Measurements from ENCODE around the gene GON4L.
"Not testable (repeated sequence)": the region's sequence is repeated elsewhere in the genome, so short reads cannot be mapped to it uniquely, and the experiment has no call there.

The GON4L gene

DNA sequence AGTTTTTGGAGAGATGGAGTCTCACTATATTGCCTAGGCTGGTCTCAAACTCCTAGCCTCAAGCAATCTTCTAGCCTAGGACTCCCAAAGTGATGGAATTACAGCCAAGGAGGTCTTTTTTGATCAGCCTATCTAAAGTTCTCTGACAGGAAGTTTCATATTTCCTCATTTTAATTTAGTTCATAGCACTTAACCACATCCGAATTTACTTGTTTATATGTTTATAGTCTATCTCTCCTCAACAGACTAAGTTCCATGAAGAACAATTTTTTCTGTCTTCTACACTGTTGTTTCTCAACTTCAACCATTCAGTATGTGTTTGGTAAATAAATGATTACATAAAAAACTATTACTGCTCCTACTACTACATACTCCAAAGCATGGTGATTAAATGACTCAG lies 47.9 kb downstream of the GON4L start:
- DNase-seq, result no peak

DNA sequence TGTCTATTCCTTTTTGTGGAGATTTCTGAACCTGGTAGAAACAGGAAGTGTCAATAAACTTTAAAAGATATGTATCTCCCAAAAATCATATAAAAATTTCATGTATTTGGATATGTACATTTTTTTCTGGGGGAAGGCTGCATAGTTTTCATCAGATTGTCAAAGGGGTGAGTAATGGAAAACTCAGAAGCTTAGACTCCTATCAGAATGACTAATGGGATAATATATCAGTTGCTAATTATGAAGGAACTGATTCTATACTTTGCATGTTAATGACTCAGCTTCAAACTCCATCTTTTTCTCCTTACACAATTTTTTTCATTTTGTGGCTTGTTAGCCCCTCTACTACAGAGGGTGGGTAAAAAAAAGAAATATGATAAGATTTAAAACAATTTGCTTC lies 55.9 kb downstream of the GON4L start:
- DNase-seq, result no peak

DNA sequence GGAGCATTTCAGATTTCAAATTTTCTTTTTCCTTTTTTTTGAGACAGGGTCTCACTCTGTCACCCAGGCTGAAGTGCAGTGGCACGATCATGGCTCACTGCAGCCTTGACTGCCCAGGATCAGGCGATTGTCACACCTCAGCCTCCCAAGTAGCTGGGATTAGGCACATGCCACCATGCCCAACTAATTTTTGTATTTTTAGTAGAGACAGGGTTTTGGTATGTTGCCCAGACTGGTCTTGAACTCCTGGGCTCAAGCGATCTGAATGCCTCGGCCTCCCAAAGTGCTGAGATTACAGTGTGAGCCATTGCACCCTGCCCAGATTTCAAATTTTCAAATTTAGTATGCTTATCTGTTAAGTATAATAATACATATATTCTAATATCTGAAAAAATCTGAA lies 61.4 kb downstream of the GON4L start:
- DNase-seq, result not testable (repeated sequence)

DNA sequence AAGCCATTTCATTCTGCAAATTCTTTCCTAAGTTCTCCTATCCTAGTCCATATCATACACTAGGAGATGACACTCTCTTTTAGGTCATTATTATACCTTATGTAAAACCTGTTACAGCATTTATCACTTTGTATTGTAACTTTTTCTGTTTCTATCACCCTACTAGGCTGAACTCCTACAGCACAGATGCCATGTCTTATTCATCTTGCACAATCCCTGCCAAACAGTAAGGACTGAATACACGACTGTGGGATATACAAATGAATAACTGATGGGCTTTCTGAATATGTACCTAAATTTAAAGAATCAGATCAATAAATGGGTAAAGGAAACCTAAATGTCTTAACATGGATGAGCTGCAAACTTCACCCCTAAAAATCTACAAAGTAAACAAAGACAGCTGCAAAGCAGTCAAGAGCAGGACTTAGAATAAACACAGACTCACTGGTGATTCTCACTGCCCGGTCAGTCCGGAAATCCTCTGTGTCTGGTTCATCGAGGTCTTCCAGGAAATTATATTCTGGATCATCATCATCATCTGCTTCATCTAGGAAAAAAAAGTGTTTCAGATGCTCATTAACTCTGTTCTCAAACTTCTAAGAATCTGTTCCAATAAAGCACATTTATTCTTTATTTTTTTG lies 62.3 kb downstream of the GON4L start:
- no peak for DNase-seq

DNA sequence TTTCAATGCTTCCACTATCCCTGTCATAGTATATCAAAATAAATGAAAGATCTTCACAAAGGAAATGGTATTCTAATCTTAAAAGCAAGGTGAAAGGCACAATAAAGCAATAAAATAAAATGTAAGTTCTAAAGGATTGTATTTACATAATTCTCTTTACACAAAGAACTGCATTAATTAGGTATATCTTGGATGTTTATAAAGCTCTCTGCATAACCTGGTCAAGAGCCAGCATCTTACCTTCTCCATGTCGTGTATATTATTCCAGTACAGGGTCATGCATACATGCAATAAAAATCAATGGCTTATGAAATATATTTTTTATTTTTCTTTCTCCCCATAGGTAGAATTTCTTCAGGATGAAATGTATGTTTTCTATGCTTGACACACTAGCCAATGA lies 63.8 kb downstream of the GON4L start:
- DNase-seq, result no peak

DNA sequence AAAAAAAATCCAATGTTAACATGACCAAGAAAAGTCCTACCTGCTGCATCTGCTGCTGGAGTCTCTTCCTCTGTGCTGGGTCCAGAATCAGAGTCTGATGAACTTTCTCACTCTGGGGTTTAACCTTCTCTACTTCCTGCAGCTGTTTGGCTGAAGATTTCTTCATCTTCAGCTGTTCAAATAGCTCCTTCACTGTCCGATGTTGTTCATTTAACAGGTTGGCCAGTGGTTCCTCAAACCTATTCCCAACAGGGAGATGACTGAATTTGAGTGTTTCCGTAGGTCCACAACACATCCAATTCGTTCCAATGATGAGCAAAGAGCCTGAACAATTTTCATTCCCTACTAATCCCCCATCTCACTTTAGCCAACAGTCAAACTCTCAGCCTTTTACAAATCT lies 79.4 kb downstream of the GON4L start:
- DNase-seq, result no peak

DNA sequence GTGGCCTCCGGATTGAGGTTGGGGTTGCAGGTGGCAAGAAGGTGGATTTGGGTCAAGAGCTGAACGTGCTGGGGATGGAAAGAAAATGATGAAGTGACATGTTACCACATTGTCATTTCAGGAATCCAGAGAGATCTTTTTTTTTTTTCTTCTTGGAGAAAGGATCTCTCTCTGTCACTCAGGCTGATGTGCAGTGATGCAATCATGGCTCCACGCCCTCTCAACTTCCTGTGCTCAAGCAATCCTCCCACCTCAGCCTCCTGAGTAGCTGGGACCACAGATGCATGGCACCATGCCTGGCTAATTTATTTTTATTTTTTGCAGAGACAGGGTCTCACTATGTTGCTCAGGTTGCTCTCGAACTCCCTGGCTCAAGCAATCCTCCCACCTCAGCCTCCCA lies 80.6 kb downstream of the GON4L start:
- DNase-seq, result no peak

DNA sequence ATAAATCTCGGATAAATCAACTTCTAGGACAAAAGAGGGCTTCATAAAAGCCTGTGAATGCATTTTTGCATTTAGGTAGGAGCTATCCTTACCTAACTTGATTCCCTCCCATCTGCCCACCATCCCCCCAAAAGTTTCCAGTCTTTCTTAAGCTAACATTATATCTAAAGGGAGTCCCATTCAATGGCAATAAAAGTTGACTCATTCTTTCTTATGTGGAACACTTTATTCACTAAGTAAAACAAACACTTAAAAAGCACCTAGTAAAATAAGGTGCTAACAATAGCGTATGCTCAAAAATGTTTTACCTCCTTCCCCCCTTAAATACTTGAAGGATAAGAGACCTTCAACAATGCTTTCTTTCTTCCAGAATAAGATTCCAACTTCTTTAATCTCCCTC lies 83.8 kb downstream of the GON4L start:
- no peak for DNase-seq

DNA sequence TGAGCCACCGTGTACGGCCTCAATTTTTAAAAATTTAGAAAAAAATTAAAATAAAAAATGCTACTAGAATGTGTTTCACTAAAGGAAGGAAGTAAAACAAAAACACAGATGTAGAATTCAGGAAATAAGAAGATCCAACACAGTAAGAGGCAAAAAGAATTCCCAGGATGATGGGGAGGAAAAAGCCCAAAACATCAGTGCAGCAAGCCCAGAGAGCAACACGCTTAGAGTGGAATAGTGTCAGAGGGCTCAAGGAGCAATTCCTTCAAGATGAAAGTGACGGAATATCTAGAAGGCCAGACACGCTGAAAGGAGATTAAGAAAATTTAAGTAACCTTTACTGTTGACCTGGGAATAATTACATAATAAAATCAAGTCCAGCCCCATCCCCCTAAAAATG lies 87.8 kb downstream of the GON4L start:
- DNase-seq, result no peak

DNA sequence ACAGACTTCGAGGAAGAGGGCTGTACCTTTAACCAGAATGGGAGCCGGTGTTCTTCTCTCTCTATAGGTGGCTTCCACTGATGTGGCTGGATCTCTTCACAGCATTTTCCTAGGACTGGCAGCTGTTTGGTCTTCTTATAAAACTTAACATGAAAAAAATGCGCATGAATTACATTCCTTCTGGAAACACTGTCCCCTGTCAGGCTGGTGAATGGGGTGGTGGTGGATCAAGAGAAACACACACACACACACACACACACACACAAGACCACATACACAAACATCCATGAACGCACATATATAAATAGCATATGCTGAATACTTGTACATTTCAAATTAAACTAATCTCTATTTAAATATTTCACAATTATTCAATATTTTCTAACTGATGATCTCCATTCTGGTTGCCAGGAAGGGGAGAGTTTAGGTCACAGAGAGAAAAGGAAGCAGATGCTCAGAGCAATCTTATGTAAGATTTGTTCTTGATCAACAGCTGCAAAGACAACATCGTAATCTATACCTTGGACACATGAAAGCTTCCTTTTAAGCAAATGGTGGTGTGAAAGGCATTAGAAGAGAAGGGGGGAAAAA lies 89.5 kb downstream of the GON4L start:
- DNase-seq, result not testable (repeated sequence)

DNA sequence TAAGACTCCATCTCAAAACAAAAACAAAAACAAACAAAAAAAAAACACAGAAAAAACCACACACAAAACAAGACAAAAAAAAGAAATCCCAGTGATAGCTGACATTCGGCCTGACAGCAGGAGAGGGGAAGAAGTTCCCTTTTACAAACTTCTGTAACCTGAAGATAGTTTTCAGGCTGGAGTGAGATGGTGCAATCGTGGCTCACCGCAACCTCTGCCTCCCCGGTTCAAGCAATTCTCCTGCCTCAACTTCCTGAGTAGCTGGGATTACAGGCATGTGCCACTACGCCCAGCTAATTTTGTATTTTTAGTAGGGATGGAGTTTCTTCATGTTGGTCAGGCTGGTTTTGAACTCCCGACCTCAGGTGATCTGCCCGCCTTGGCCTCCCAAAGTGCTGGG lies 93.0 kb downstream of the GON4L start:
- not testable (repeated sequence) for DNase-seq

DNA sequence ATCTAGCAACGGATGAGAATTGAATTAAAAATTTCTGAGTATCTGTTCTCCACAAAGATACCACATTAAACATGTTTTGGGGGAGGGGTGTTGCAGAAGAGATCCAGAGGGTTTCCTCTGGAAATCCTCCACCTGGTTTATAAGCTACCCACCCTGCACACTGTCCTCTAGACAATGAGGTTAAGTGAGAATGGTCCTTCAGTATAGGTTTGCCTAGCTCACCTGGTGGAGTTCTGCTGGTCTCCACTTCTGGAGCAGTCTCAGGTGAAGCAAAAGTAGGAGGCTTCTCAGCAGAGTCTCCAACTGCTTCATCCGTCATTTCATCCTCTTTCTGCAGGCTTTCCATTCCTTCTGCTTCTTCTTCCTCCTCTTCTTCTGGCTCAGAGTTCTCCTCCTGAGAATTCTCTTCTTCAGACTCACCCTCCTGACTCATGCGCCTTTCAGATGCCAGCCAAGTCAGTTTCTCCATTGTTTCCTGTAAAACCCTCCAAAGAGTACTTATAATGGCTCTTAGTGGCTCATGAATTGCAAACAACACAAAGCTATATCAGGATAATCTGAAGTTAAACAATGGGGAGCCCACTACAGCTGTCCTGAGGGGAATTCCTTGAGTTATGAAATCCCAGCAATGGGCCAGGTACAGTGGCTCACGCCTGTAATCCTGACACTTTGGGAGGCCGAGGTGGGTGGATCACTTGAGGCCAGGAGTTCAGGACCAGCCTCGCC lies 93.8 kb downstream of the GON4L start:
- DNase-seq, result not testable (repeated sequence)

DNA sequence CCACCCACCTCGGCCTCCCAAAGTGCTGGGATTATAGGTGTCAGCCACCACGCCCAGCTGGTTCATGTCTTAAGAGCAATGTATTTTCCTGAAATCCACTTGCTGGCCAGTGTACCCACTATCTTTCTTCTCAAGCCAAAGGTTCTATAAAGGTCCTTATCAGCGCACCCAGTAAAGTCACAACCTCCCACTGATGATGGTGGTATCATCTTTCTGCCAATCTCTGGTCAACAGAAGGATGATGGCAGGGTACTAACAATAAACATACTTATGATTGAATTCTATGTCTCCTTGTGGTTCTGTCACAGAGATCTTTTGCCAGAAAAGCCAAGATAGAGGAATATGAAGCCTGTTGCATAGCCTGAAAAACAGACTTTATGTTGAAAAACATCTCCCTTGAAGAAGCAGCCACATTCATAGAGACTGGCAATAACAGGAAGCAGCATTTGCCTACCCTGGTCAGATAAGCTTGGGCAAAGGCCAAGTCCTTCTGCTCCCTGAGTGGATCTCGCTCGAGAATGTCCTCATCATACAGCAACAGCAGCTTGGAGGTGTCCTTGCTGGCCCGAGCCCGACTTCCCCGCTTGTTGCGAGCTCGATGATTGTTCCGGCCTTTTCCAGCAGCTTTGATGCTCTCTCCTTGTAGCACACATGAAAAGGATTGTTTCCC lies 95.1 kb downstream of the GON4L start:
- no peak for DNase-seq

DNA sequence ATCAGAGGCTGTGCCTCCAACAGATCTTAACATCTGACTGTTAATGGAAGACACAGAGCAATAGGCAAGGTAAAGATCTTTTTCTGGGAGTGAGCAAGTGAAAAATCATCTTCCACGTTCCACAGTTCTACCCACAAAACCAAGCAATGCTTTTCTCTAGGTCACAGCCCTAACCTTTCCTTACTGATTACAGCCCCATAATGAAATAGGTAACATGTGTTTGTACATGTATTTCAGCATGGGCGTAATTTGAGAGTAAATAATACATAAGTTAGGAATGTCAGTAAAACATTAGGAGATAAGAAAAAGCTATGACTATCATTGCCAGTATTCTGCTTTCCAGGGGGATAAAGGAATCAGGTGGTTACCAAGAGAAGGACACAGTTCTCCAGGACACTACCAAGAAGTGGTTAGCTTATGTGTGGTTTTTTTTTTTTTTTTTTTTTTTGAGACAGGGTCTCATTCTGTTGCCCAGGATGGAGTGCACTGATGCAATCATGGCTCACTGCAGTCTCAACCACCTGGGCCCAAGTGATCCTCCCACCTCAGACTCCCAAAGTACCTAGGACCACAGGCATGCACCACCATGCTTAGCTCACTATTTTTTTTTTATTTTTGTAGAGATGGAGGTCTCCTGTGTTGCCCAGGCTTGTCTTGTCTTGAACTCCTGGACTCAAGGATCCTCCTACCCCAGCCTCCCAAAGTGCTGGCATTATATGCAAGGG lies 96.1 kb downstream of the GON4L start:
- no peak for DNase-seq

DNA sequence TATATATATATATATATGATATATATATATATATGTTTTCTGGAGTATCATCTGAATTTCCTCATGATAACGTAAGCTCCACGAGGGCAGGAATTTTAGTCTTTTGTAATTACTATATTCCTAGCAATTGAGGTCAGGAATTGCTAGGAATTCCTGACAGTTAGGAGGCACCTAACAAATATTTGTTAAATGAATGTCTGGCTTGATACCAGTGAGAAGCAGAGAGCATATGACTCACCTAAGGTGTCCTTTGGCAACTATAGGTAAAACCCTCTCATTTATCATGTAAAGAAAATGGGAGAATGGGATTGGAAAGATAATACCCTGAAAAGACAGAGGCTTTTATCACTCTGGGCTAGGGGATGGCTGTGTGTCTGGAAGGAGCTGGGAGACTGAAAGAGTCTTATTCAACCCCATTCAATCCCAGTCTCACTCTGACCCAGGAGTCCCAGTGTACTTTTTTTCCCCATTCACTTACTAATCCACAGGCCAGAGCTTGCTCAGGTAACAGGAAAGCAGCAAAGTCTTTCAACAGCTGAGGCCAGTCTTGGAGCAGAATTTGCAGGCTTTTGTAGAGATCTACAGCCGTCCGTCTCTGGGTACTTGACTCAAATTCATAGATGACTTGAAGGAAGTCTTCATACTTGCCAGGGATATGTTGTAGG lies 96.9 kb downstream of the GON4L start:
- no peak for DNase-seq

DNA sequence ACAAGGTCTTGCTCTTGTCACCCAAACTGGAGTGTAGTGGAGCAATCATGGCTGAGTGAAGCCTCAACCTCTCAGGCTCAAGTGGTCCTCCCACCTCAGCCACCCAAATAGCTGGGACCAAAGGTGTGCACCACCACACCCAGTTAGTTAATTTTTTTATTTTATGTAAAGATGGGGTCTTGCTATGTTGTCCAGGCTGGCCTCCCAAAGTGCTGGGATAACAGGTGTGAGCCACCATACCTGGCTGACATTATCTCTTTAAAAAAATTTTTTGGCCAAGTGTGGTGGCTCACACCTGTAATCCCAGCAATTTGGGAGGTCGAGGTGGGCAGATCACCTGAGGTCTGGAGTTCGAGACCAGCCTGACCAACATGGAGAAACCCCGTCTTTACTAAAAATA lies 98.0 kb downstream of the GON4L start:
- DNase-seq, result not testable (repeated sequence)

DNA sequence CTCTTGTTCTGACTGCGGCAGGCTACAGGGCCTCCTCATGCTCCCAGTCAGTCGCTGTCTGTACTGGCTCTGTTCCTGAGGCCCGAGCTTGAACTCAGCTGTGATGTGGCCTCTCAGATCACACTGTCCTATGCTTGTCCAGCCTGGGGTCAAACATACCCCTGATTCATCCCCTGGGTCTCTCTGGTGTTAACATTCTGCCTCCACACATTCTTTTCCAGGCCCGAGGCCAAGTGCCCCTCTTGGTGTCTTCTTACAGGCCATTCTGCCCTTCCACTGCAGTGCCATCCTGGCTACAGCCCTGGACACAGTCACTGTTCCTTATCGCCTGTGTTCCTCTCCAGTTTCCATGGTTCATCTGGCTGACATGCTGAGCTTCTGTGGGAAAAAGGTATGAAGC lies 108.9 kb downstream of the GON4L start:
- not testable (repeated sequence) for DNase-seq

DNA sequence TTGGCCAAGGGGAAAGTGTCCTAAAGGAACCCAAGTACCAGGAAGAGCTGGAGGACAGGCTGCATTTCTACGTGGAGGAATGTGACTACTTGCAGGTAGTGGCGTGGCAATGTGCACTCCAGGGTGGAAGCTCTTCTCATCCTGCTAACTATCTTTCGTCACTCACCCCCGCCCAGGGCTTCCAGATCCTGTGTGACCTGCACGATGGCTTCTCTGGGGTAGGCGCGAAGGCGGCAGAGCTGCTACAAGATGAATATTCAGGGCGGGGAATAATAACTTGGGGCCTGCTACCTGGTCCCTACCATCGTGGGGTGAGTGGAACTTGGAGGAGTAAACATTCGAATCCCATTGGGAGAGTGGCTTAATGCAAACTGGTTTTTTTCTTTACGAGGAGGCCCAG lies 109.4 kb downstream of the GON4L start:
- not testable (repeated sequence) for DNase-seq

DNA sequence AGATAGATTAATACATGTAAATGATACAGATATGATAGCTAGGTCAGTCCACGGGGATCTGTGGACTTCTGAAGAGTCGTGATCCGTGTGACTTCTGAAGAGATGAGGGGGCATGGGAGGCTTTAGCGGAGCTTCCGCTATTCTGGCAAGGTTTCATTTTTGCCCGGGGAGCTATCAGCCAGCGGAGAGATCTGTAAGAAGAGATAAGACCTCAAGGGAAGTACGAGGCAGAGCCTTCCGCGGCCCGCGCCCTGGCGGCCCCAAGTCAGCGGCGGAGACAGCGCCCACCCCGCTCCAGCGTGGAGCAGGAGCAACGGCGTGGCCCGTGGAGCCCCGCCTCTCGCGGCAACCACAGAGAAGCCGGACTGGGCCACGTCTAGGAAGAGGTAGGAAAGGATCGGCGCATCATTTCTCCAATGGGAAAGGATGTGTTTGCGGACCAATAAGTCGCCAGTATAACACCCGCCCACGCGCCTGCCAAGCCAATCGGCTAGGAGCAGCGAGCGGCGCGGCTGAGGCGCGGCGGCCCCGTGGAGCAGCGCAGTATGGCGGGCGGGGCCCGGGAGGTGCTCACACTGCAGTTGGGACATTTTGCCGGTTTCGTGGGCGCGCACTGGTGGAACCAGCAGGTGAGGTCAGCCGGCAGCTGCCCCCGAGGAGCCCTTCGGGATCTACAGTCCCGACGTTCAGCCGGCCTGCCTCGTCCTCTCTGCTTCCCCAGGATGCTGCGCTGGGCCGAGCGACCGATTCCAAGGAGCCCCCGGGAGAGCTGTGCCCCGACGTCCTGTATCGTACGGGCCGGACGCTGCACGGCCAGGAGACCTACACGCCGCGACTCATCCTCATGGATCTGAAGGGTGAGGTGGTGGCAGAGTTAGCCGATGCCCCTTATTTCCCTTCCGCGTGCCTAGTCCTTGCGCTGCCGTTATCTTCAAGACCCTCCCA lies 111.5 kb downstream of the GON4L start:
- peak; percentile 92 for DNase-seq

DNA sequence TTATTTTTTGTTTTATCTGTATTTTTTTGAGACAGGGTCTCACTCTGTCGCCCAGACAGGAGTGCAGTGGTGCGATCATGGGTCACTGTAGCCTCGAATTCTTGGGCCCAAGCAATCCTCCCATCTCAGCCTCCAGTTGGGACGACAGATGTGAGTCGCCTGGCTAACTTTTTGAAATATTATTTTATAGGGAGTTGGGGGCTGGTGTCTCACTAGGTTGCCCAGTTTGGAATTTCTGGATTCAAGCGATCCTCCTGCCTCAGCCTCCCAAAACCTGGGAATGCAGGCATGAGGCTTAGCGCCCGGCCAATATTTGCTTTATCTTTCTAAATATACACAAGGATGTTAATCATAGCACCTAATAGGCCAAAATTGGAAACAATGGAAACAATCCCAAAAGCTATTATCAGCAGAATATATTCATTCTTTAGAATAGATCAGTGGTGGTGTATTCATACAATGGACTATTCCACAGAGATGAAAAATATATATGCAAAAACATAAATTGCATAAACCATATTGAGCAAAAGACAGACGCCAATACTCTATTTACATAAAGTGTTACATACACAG lies 112.2 kb downstream of the GON4L start:
- DNase-seq, result no peak

DNA sequence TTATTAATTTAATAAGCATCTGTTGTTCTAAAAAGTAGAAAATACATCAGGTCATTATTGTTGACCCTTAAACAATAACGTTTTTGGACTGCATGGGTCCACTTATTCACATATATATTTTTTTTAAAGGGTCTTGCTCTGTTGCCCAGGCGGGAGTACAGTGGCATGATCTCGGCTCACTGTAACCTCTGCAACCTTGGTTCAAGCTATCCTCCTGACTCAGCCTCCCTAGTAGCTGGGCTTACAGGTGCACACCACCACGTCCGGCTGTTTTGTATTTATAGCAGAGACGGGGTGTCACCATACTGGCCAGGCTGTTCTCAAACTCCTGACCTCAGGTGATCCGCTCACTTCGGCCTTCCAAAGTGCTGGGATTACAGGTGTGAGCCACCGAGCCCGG lies 115.1 kb downstream of the GON4L start:
- no peak for DNase-seq

Measured in NCI-H2107 (cell line).